H1 (cell line): Measurements from ENCODE around the gene KCTD17.

ENCODE experiments used
- BRCA1 ChIP-seq: IDR thresholded peaks from 2 replicates; pipeline ENCODE4 v1.6.1; 2012; ENCODE audit warnings: low read depth, low read length, improper control_type of control experiment
- GABPA ChIP-seq: IDR thresholded peaks from 2 replicates; pipeline ENCODE4 v1.6.1; 2011; ENCODE audit warnings: mild to moderate bottlenecking, low read length, moderate library complexity, borderline replicate concordance; ENCODE audit not compliant: insufficient read depth
- KDM1A ChIP-seq: fragments of 200-600, 300-600 bp; sonication (generic); IDR thresholded peaks from 2 replicates; pipeline ENCODE4 v1.7.1; 2016; ENCODE audit warnings: mild to moderate bottlenecking, low read length, borderline replicate concordance
- MAX ChIP-seq: IDR thresholded peaks from 2 replicates; pipeline ENCODE4 v1.6.1; 2012; ENCODE audit warnings: inconsistent platforms
- SUZ12 ChIP-seq: fragments of 200-600 bp; sonication (generic); IDR thresholded peaks from 2 replicates; pipeline ENCODE4 v1.6.1; 2012; ENCODE audit warnings: mild to moderate bottlenecking, inconsistent platforms, low read length, moderate library complexity, mixed read lengths

- no peak for TF ChIP-seq KDM1A
- TF ChIP-seq BRCA1, result no peak
- no peak for TF ChIP-seq MAX
- TF ChIP-seq SUZ12, result no peak
- no peak for TF ChIP-seq GABPA
These were observed 41.4 kb upstream of the KCTD17 start for GRCh38 chr22:37010174-37010573.
